CD4-positive, alpha-beta T cell (primary cell): Measurements from ENCODE around the gene PARD6B. TPM values are rescaled to one million over a fixed set of nuclear protein-coding genes. Genes with fewer than 3 reads are reported as not detected.
"Not testable (repeated sequence)": the region's sequence is repeated elsewhere in the genome, so short reads cannot be mapped to it uniquely, and the experiment has no call there.

Experiments used
- ATAC-seq: fragments of 200-7000 bp; cut with Tn5 transposase; one replicate; pipeline ENCODE4 v1.10.0; 2022; ENCODE audit warnings: mild to moderate bottlenecking; ENCODE audit not compliant: poor library complexity
- CTCF ChIA-PET: fragments of 350-600 bp; sonication (Branson Sonifier 250); formaldehyde crosslinking; loops from one replicate; lab custom pipeline; 2021; ENCODE audit warnings: antibody characterized with exemption, inconsistent platforms; lab: Charles Lee
- POLR2A ChIA-PET: fragments of 350-600 bp; sonication (Branson Sonifier 250); formaldehyde crosslinking; loops from one replicate; lab custom pipeline; 2021; ENCODE audit warnings: antibody characterized with exemption, inconsistent platforms; lab: Charles Lee
- DNase-seq, 14 experiments: peaks; one replicate each; pipeline ENCODE4 v3.0.0-alpha.2; 2013 to 2020; ENCODE audit warnings: mixed read lengths in 2 of 14
- H3K27ac ChIP-seq, 2 donors: one replicate each; pipeline versions ENCODE4 v1.5.1 to v1.7.0; 2013; ENCODE audit warnings: low read length in 2 of 2, low read depth in 1 of 2, mild to moderate bottlenecking in 1 of 2
- H3K27me3 ChIP-seq, 2 experiments: 1 replicate in 1 of 2; 2 replicates in 1 of 2; pipeline versions ENCODE4 v1.6.1 to v1.7.0; 2013; ENCODE audit warnings: low read length in 2 of 2, control low read depth in 1 of 2, mild to moderate bottlenecking in 1 of 2, moderate library complexity in 1 of 2; ENCODE audit not compliant: insufficient read depth in 2 of 2, control insufficient read depth in 1 of 2
- H3K36me3 ChIP-seq: one replicate; pipeline ENCODE4 v1.6.1; 2013; ENCODE audit warnings: low read length, control low read depth; ENCODE audit not compliant: insufficient read depth
- H3K4me1 ChIP-seq: one replicate; pipeline ENCODE4 v1.6.1; 2013; ENCODE audit warnings: low read length, control low read depth; ENCODE audit not compliant: insufficient read depth
- H3K4me3 ChIP-seq: one replicate; pipeline ENCODE4 v1.5.1; 2013; ENCODE audit warnings: mild to moderate bottlenecking, low read length, moderate library complexity
- H3K9me3 ChIP-seq, 2 experiments: 1 replicate in 1 of 2; 2 replicates in 1 of 2; pipeline versions ENCODE4 v1.6.1 to v1.7.0; 2013; ENCODE audit warnings: low read length in 2 of 2, mild to moderate bottlenecking in 2 of 2, control low read depth in 1 of 2, moderate library complexity in 1 of 2; ENCODE audit not compliant: control insufficient read depth in 1 of 2, insufficient read depth in 1 of 2
- H3K27ac Mint-ChIP-seq: one replicate; pipeline ENCODE4 v1.8.0; 2020; ENCODE audit warnings: mixed read lengths
- H3K27me3 Mint-ChIP-seq: one replicate; pipeline ENCODE4 v1.8.0; 2021; ENCODE audit warnings: mixed read lengths
- H3K36me3 Mint-ChIP-seq: one replicate; pipeline ENCODE4 v1.8.0; 2021; ENCODE audit warnings: low read depth, mixed read lengths
- H3K4me1 Mint-ChIP-seq: one replicate; pipeline ENCODE4 v1.8.0; 2021; ENCODE audit warnings: low read depth, mixed read lengths
- H3K4me3 Mint-ChIP-seq: one replicate; pipeline ENCODE4 v1.8.0; 2020; ENCODE audit warnings: mild to moderate bottlenecking, mixed read lengths
- H3K9me3 Mint-ChIP-seq: one replicate; pipeline ENCODE4 v1.8.0; 2020; ENCODE audit warnings: mixed read lengths
- CTCF ChIP-seq: fragments of 200-600 bp; IDR thresholded peaks from one replicate; pipeline ENCODE4 v1.8.0; 2022; ENCODE audit warnings: antibody characterized with exemption, mild to moderate bottlenecking
- intact Hi-C, 2 experiments: fragments of 100-400 bp; cut with DNase I in 1 of 2; cut with micrococcal nuclease in 1 of 2; formaldehyde crosslinking; loops; one replicate each; pipeline versions ENCODE4 v1.15.1 to v1.9.0; 2023 to 2025; cut with DNase I, micrococcal nuclease
- total RNA-seq, 174 experiments: library from RNA in 2 of 174; stranded (reverse) in 2 of 174; gene quantifications; one replicate each; pipeline ENCODE4 v1.2.3 and lab custom pipeline; 2021 to 2026

Gene PARD6B
- total RNA-seq, 2 experiments from 2014 or later = 5.6 to 8.2 TPM

- Mint-ChIP-seq H3K4me1 (no peaks in the 10 kb centered on the region), H3K27ac (no peak overlapping the region), H3K4me3 (no peak overlapping the region), H3K36me3 (no peaks in the 10 kb centered on the region), H3K27me3 (no peaks in the 10 kb centered on the region), H3K9me3 (no peaks in the 10 kb centered on the region)
- DNase-seq = no peak
- Histone ChIP-seq H3K9me3 (no peaks in the 10 kb centered on the region), H3K27me3 (no peaks in the 10 kb centered on the region), H3K4me1 (no peaks in the 10 kb centered on the region), H3K27ac (no peak overlapping the region), H3K4me3 (no peak overlapping the region), H3K36me3 (no peaks in the 10 kb centered on the region)
- ChIA-PET POLR2A (no interaction called here), CTCF (no interaction called here)
- intact Hi-C loops = loop anchor here (10.0 kb wide), 2 partner anchors 115 to 575 kb away; no protein-coding TSS in a partner anchor
- no peak for ATAC-seq
- TF ChIP-seq CTCF = no peak
Observed at GRCh38 chr20:50759678-50760077, 28.3 kb downstream of the PARD6B start.

- intact Hi-C loops = loop anchor here in 1 of 2 experiments (10.0 kb wide), 1 partner anchor 117 kb away; no protein-coding TSS in a partner anchor
Observed at GRCh38 chr20:50762045-50762422, 30.7 kb downstream of the PARD6B start.

GRCh38 chr20:50762435-50763220 is 31.2 kb downstream of the PARD6B start:
- Histone ChIP-seq H3K27me3 (no peaks in the 10 kb centered on the region), H3K4me3 (no peak overlapping the region), H3K4me1 (no peaks in the 10 kb centered on the region), H3K27ac (no peak overlapping the region), H3K9me3 (no peaks in the 10 kb centered on the region), H3K36me3 (no peaks in the 10 kb centered on the region)
- Mint-ChIP-seq H3K4me3 (no peak overlapping the region), H3K36me3 (no peaks in the 10 kb centered on the region), H3K4me1 (no peaks in the 10 kb centered on the region), H3K27ac (no peak overlapping the region), H3K27me3 (no peaks in the 10 kb centered on the region), H3K9me3 (no peaks in the 10 kb centered on the region)
- no peak for ATAC-seq
- intact Hi-C loops = loop anchor here in 1 of 2 experiments (10.0 kb wide), 1 partner anchor 118 kb away; no protein-coding TSS in a partner anchor
- TF ChIP-seq CTCF = no peak
- CTCF ChIA-PET = no interaction called here
- POLR2A ChIA-PET = no interaction called here
- no peak for DNase-seq

More at GRCh38 chr20:50762045-50762422, 30.7 kb downstream of the PARD6B start:
- H3K27me3 Mint-ChIP-seq = no peaks in the 10 kb centered on the region
- no peak for TF ChIP-seq CTCF
- H3K9me3 ChIP-seq = no peaks in the 10 kb centered on the region
- ChIA-PET CTCF (no interaction called here), POLR2A (no interaction called here)
- no peaks in the 10 kb centered on the region for H3K36me3 Mint-ChIP-seq
- H3K27me3 ChIP-seq = no peaks in the 10 kb centered on the region
- no peak overlapping the region for H3K4me3 ChIP-seq
- no peaks in the 10 kb centered on the region for H3K36me3 ChIP-seq
- no peaks in the 10 kb centered on the region for H3K9me3 Mint-ChIP-seq
- H3K4me1 Mint-ChIP-seq = no peaks in the 10 kb centered on the region
- no peak overlapping the region for H3K27ac Mint-ChIP-seq
- no peak overlapping the region for H3K4me3 Mint-ChIP-seq
- DNase-seq (no peak), ATAC-seq (no peak)
- H3K27ac ChIP-seq = no peak overlapping the region
- no peaks in the 10 kb centered on the region for H3K4me1 ChIP-seq

GRCh38 chr20:50763550-50764458 is 32.4 kb downstream of the PARD6B start:
- H3K4me3 ChIP-seq, H3K4me1 ChIP-seq, H3K9me3 Mint-ChIP-seq, POLR2A ChIA-PET, H3K4me3 Mint-ChIP-seq, H3K36me3 Mint-ChIP-seq, ATAC-seq, H3K27me3 Mint-ChIP-seq, H3K9me3 ChIP-seq, H3K27ac ChIP-seq, H3K27ac Mint-ChIP-seq, DNase-seq, H3K36me3 ChIP-seq, H3K4me1 Mint-ChIP-seq, H3K27me3 ChIP-seq, CTCF ChIA-PET: not testable (repeated sequence)
- intact Hi-C loops = loop anchor here in 1 of 2 experiments (10.0 kb wide), 1 partner anchor 119 kb away; no protein-coding TSS in a partner anchor
